Vagina (tissue), 2 donors: ENCODE results near the gene MRPL52.

ENCODE experiments used
- CTCF ChIP-seq, 3 experiments: fragments of 450-650 bp in 2 of 3; fragments of 200-600 bp in 1 of 3; sonication (generic) in 1 of 3; IDR thresholded peaks; one replicate each; pipeline ENCODE4 v1.5.1; 2017 to 2019; ENCODE audit warnings: antibody characterized with exemption in 3 of 3, mild to moderate bottlenecking in 2 of 3, moderate library complexity in 2 of 3
- POLR2A ChIP-seq, 2 donors: fragments of 450-650 bp; IDR thresholded peaks; one replicate each; pipeline ENCODE4 v1.6.1; 2017; ENCODE audit warnings: antibody characterized with exemption in 2 of 2, mild to moderate bottlenecking in 2 of 2, moderate library complexity in 2 of 2
- POLR2AphosphoS5 ChIP-seq, 2 donors: sonication (generic); formaldehyde crosslinking; IDR thresholded peaks; one replicate each; pipeline ENCODE4 v1.9.0; 2017; ENCODE audit warnings: antibody characterized with exemption in 2 of 2, mild to moderate bottlenecking in 2 of 2, low read depth in 1 of 2; ENCODE audit not compliant: insufficient read depth in 1 of 2

- TF ChIP-seq CTCF (IDR thresholded peaks at IDR 0.05): no peak
- TF ChIP-seq POLR2AphosphoS5 (IDR thresholded peaks at IDR 0.05; ENCODE audit: insufficient read depth in 1 of 2, low read depth in 1 of 2): no peak
- TF ChIP-seq POLR2A (IDR thresholded peaks at IDR 0.05): no peak
These were observed 13.6 kb downstream of the MRPL52 start for GRCh38 chr14:22843123-22843925.
